ENCODE results near the gene ST3GAL2.

DNA sequence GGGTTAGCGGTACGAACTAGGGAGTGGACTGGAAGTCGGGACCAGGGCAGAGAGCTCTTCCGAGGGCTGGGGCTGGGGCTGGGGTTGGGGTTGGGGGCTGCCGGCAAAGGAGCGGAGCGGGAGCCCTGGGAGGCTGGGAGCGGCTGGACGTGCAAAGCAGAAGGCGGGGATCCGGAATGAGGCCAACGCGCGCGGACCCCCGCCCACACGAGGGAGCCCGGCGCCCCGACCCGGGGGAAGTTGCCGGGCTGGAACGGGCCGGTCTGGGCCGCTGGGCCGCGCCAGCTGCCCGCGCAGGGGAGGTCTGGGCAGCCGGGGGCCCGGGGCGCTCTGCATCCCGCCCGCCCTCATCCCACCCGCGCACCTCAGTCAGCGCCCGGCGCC lies 323 bp downstream of the ST3GAL2 start:
- TF ChIP-seq POLR2A (IDR thresholded peaks at IDR 0.05; ENCODE audit: low read depth, low read length) (no peak), POLR2AphosphoS5 (IDR thresholded peaks at IDR 0.05; ENCODE audit: low read depth, low read length) (no peak)
